GM23338 (cell line): ENCODE results near the gene CLPX.
"Not testable (repeated sequence)": the region's sequence is repeated elsewhere in the genome, so short reads cannot be mapped to it uniquely, and the experiment has no call there.

ENCODE experiments used
- CREB1 ChIP-seq: fragments of 250-450 bp; sonication (Bioruptor Pico); IDR thresholded peaks from 2 replicates; pipeline ENCODE4 v1.5.0; 2020; ENCODE audit warnings: low read depth, mild to moderate bottlenecking, moderate library complexity
- EZH2 ChIP-seq: fragments of 200-600 bp; sonication (generic); IDR thresholded peaks from one replicate; pipeline ENCODE4 v1.8.0; 2017; ENCODE audit warnings: antibody characterized with exemption, mild to moderate bottlenecking, low read depth; ENCODE audit not compliant: unreplicated experiment
- EZH2phosphoT487 ChIP-seq: fragments of 200-600 bp; sonication (generic); IDR thresholded peaks from one replicate; pipeline ENCODE4 v1.8.1; 2018; ENCODE audit warnings: antibody characterized with exemption; ENCODE audit not compliant: unreplicated experiment
- JUNB ChIP-seq: IDR thresholded peaks from one replicate; pipeline ENCODE4 v1.6.1; 2016; ENCODE audit warnings: antibody characterized with exemption; ENCODE audit not compliant: unreplicated experiment
- NANOG ChIP-seq: IDR thresholded peaks from 2 replicates; pipeline ENCODE4 v1.6.1; 2016; ENCODE audit warnings: antibody characterized with exemption, borderline replicate concordance
- POLR2AphosphoS5 ChIP-seq: IDR thresholded peaks from 2 replicates; pipeline ENCODE4 v1.6.1; 2016; ENCODE audit warnings: antibody characterized with exemption, low read depth
- STAT1 ChIP-seq: IDR thresholded peaks from one replicate; pipeline ENCODE4 v1.6.1; 2016; ENCODE audit warnings: antibody characterized with exemption; ENCODE audit not compliant: unreplicated experiment
- ZNF331 ChIP-seq: fragments of 250-450 bp; sonication (Bioruptor Pico); IDR thresholded peaks from 2 replicates; pipeline ENCODE4 v1.5.0; 2020; ENCODE audit warnings: low read depth, mild to moderate bottlenecking, moderate library complexity
- TF ChIP-seq, protein P1 (sequence below), 2 experiments: fragments of 200-600 bp in 1 of 2; sonication (generic) in 1 of 2; conservative IDR thresholded peaks; 2 replicates each; pipeline versions ENCODE4 v1.5.1 to v1.6.1; 2016 to 2017; ENCODE audit warnings: antibody characterized with exemption in 2 of 2, low read depth in 2 of 2, mild to moderate bottlenecking in 2 of 2, moderate library complexity in 1 of 2
- TF ChIP-seq, protein P2 (sequence below): IDR thresholded peaks from one replicate; pipeline ENCODE4 v1.6.1; 2018; ENCODE audit warnings: antibody characterized with exemption; ENCODE audit not compliant: unreplicated experiment

DNA sequence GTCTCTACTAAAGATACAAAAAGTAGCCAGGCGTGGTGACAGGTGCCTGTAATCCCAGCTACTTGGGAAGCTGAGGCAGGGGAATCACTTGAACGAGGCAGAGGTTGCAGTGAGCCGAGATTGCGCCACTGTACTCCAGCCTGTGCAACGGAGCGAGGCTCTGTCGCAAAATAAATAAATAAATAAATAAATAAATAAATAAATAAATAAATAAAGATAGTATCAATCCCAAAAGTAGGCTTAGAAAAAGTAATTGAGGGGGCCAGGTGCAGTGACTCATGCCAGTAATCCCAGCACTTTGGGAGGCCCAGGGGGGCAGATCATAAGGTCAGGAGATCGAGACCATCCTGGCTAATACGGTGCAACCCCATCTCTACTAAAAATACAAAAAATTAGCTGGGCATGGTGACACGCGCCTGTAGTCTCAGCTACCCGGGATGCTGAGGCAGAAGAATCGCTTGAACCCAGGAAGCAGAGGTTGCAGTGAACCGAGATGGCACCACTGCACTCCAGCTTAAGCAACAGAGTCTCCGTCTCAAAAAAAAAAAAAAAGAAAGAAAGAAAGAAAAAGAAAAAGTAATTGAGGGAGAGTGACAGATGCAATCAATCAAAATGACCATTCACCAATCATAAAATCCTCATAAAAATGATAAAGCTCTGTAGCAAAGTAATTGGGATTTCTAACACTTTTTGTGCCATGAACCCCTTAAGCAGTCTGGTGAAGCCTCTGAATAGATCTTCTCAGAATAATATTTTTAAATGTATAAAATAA, 3.4 kb downstream of the CLPX start:
- TF ChIP-seq, protein P1, sequence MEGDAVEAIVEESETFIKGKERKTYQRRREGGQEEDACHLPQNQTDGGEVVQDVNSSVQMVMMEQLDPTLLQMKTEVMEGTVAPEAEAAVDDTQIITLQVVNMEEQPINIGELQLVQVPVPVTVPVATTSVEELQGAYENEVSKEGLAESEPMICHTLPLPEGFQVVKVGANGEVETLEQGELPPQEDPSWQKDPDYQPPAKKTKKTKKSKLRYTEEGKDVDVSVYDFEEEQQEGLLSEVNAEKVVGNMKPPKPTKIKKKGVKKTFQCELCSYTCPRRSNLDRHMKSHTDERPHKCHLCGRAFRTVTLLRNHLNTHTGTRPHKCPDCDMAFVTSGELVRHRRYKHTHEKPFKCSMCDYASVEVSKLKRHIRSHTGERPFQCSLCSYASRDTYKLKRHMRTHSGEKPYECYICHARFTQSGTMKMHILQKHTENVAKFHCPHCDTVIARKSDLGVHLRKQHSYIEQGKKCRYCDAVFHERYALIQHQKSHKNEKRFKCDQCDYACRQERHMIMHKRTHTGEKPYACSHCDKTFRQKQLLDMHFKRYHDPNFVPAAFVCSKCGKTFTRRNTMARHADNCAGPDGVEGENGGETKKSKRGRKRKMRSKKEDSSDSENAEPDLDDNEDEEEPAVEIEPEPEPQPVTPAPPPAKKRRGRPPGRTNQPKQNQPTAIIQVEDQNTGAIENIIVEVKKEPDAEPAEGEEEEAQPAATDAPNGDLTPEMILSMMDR (conservative IDR thresholded peaks at IDR 0.05; ENCODE audit: low read depth in 2 of 2), result not testable (repeated sequence)
- TF ChIP-seq, protein P2, sequence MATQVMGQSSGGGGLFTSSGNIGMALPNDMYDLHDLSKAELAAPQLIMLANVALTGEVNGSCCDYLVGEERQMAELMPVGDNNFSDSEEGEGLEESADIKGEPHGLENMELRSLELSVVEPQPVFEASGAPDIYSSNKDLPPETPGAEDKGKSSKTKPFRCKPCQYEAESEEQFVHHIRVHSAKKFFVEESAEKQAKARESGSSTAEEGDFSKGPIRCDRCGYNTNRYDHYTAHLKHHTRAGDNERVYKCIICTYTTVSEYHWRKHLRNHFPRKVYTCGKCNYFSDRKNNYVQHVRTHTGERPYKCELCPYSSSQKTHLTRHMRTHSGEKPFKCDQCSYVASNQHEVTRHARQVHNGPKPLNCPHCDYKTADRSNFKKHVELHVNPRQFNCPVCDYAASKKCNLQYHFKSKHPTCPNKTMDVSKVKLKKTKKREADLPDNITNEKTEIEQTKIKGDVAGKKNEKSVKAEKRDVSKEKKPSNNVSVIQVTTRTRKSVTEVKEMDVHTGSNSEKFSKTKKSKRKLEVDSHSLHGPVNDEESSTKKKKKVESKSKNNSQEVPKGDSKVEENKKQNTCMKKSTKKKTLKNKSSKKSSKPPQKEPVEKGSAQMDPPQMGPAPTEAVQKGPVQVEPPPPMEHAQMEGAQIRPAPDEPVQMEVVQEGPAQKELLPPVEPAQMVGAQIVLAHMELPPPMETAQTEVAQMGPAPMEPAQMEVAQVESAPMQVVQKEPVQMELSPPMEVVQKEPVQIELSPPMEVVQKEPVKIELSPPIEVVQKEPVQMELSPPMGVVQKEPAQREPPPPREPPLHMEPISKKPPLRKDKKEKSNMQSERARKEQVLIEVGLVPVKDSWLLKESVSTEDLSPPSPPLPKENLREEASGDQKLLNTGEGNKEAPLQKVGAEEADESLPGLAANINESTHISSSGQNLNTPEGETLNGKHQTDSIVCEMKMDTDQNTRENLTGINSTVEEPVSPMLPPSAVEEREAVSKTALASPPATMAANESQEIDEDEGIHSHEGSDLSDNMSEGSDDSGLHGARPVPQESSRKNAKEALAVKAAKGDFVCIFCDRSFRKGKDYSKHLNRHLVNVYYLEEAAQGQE, result not testable (repeated sequence)
- TF ChIP-seq EZH2; JUNB; EZH2phosphoT487; STAT1; POLR2AphosphoS5; NANOG; CREB1 (CRISPR knock-in tag); ZNF331 (CRISPR knock-in tag): not testable (repeated sequence)
